Thyroid gland (tissue), 4 donors: ENCODE measurements around the gene RPRD1A.

Experiments used
- POLR2A ChIP-seq, 2 donors: fragments of 450-650 bp; IDR thresholded peaks; one replicate each; pipeline ENCODE4 v1.6.1; 2017; ENCODE audit warnings: antibody characterized with exemption in 2 of 2, mild to moderate bottlenecking in 2 of 2, moderate library complexity in 1 of 2
- TF ChIP-seq, protein P1 (sequence below), 6 experiments: fragments of 200-600 bp in 3 of 6; fragments of 450-650 bp in 3 of 6; sonication (generic) in 3 of 6; IDR thresholded peaks; one replicate each; pipeline ENCODE4 v1.5.1; 2016 to 2019; ENCODE audit warnings: antibody characterized with exemption in 6 of 6, mild to moderate bottlenecking in 2 of 6, inconsistent platforms in 1 of 6, moderate library complexity in 1 of 6

- TF ChIP-seq, protein P1, sequence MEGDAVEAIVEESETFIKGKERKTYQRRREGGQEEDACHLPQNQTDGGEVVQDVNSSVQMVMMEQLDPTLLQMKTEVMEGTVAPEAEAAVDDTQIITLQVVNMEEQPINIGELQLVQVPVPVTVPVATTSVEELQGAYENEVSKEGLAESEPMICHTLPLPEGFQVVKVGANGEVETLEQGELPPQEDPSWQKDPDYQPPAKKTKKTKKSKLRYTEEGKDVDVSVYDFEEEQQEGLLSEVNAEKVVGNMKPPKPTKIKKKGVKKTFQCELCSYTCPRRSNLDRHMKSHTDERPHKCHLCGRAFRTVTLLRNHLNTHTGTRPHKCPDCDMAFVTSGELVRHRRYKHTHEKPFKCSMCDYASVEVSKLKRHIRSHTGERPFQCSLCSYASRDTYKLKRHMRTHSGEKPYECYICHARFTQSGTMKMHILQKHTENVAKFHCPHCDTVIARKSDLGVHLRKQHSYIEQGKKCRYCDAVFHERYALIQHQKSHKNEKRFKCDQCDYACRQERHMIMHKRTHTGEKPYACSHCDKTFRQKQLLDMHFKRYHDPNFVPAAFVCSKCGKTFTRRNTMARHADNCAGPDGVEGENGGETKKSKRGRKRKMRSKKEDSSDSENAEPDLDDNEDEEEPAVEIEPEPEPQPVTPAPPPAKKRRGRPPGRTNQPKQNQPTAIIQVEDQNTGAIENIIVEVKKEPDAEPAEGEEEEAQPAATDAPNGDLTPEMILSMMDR (IDR thresholded peaks at IDR 0.05) = no peak
- no peak for TF ChIP-seq POLR2A (IDR thresholded peaks at IDR 0.05)
Measured at GRCh38 chr18:35956226-35956625, 111.1 kb downstream of the RPRD1A start.
